ENCODE results near the gene LRRK1. TPM values are rescaled to one million over a fixed set of nuclear protein-coding genes. Genes with fewer than 3 reads are reported as not detected.
A peak's percentile ranks its signal among the peaks of the same experiment; 100 is the strongest.

The LRRK1 gene
- total RNA-seq, 1 experiment from 2014 or later = 7.6 TPM

GRCh38 chr15:101070024-101070423 is 150.9 kb downstream of the LRRK1 start:
- H3K27me3 Mint-ChIP-seq (ENCODE audit: low read depth) = peaks cover 20% of the 10 kb centered on the region
- CTCF ChIA-PET = interaction anchor here (1.0 to 6.5 kb wide), 19 partner anchors 9 to 219 kb away, joined by 3 to 53 read pairs (median 4); partner anchors contain the start of genes CHSY1 and LRRK1
- POLR2A ChIA-PET = interaction anchor here (0.6 to 1.4 kb wide), 3 partner anchors 44 to 182 kb away, joined by 3 to 4 read pairs (median 3); partner anchors contain the start of gene CHSY1
- ATAC-seq (no peak), DNase-seq (ENCODE audit: low spot score) (no peak)
- peak overlapping the region; percentile 99 for H3K27ac Mint-ChIP-seq
- peaks cover 62% of the 10 kb centered on the region for H3K4me1 Mint-ChIP-seq
- peaks cover 22% of the 10 kb centered on the region for H3K9me3 Mint-ChIP-seq
- peaks cover 39% of the 10 kb centered on the region for H3K36me3 Mint-ChIP-seq
- TF ChIP-seq MYBL2 (CRISPR knock-in tag; IDR thresholded peaks at IDR 0.05) (no peak), PRRX2 (CRISPR knock-in tag; IDR thresholded peaks at IDR 0.05) (no peak), EMX1 (CRISPR knock-in tag; IDR thresholded peaks at IDR 0.05) (no peak), ZNF121 (CRISPR knock-in tag; IDR thresholded peaks at IDR 0.05) (no peak), AR (CRISPR knock-in tag; IDR thresholded peaks at IDR 0.05) (no peak), SOX15 (CRISPR knock-in tag; IDR thresholded peaks at IDR 0.05) (no peak), TP53 (CRISPR knock-in tag; IDR thresholded peaks at IDR 0.05) (no peak), ESRRA (CRISPR knock-in tag; IDR thresholded peaks at IDR 0.05; ENCODE audit: borderline replicate concordance) (no peak), FOXP4 (CRISPR knock-in tag; IDR thresholded peaks at IDR 0.05) (no peak), NFE2L1 (CRISPR knock-in tag; IDR thresholded peaks at IDR 0.05) (no peak), FOXK1 (CRISPR knock-in tag; IDR thresholded peaks at IDR 0.05) (no peak), GRHL2 (CRISPR knock-in tag; IDR thresholded peaks at IDR 0.05; ENCODE audit: insufficient replicate concordance, severe bottlenecking) (no peak), CBFB (CRISPR knock-in tag; IDR thresholded peaks at IDR 0.05; ENCODE audit: low read depth) (no peak), ATF2 (CRISPR knock-in tag; IDR thresholded peaks at IDR 0.05; ENCODE audit: borderline replicate concordance, low read depth) (no peak), OVOL2 (CRISPR knock-in tag; IDR thresholded peaks at IDR 0.05; ENCODE audit: borderline replicate concordance) (no peak), SMAD4 (CRISPR knock-in tag; IDR thresholded peaks at IDR 0.05) (no peak)
- TF ChIP-seq, protein P1, sequence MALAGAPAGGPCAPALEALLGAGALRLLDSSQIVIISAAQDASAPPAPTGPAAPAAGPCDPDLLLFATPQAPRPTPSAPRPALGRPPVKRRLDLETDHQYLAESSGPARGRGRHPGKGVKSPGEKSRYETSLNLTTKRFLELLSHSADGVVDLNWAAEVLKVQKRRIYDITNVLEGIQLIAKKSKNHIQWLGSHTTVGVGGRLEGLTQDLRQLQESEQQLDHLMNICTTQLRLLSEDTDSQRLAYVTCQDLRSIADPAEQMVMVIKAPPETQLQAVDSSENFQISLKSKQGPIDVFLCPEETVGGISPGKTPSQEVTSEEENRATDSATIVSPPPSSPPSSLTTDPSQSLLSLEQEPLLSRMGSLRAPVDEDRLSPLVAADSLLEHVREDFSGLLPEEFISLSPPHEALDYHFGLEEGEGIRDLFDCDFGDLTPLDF (CRISPR knock-in tag; IDR thresholded peaks at IDR 0.05) = no peak
- TF ChIP-seq, protein P2, sequence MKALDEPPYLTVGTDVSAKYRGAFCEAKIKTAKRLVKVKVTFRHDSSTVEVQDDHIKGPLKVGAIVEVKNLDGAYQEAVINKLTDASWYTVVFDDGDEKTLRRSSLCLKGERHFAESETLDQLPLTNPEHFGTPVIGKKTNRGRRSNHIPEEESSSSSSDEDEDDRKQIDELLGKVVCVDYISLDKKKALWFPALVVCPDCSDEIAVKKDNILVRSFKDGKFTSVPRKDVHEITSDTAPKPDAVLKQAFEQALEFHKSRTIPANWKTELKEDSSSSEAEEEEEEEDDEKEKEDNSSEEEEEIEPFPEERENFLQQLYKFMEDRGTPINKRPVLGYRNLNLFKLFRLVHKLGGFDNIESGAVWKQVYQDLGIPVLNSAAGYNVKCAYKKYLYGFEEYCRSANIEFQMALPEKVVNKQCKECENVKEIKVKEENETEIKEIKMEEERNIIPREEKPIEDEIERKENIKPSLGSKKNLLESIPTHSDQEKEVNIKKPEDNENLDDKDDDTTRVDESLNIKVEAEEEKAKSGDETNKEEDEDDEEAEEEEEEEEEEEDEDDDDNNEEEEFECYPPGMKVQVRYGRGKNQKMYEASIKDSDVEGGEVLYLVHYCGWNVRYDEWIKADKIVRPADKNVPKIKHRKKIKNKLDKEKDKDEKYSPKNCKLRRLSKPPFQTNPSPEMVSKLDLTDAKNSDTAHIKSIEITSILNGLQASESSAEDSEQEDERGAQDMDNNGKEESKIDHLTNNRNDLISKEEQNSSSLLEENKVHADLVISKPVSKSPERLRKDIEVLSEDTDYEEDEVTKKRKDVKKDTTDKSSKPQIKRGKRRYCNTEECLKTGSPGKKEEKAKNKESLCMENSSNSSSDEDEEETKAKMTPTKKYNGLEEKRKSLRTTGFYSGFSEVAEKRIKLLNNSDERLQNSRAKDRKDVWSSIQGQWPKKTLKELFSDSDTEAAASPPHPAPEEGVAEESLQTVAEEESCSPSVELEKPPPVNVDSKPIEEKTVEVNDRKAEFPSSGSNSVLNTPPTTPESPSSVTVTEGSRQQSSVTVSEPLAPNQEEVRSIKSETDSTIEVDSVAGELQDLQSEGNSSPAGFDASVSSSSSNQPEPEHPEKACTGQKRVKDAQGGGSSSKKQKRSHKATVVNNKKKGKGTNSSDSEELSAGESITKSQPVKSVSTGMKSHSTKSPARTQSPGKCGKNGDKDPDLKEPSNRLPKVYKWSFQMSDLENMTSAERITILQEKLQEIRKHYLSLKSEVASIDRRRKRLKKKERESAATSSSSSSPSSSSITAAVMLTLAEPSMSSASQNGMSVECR (CRISPR knock-in tag; IDR thresholded peaks at IDR 0.05; ENCODE audit: borderline replicate concordance) = no peak
- TF ChIP-seq, protein P3, sequence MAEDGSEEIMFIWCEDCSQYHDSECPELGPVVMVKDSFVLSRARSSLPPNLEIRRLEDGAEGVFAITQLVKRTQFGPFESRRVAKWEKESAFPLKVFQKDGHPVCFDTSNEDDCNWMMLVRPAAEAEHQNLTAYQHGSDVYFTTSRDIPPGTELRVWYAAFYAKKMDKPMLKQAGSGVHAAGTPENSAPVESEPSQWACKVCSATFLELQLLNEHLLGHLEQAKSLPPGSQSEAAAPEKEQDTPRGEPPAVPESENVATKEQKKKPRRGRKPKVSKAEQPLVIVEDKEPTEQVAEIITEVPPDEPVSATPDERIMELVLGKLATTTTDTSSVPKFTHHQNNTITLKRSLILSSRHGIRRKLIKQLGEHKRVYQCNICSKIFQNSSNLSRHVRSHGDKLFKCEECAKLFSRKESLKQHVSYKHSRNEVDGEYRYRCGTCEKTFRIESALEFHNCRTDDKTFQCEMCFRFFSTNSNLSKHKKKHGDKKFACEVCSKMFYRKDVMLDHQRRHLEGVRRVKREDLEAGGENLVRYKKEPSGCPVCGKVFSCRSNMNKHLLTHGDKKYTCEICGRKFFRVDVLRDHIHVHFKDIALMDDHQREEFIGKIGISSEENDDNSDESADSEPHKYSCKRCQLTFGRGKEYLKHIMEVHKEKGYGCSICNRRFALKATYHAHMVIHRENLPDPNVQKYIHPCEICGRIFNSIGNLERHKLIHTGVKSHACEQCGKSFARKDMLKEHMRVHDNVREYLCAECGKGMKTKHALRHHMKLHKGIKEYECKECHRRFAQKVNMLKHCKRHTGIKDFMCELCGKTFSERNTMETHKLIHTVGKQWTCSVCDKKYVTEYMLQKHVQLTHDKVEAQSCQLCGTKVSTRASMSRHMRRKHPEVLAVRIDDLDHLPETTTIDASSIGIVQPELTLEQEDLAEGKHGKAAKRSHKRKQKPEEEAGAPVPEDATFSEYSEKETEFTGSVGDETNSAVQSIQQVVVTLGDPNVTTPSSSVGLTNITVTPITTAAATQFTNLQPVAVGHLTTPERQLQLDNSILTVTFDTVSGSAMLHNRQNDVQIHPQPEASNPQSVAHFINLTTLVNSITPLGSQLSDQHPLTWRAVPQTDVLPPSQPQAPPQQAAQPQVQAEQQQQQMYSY (CRISPR knock-in tag; IDR thresholded peaks at IDR 0.05) = no peak
- TF ChIP-seq, protein P4, sequence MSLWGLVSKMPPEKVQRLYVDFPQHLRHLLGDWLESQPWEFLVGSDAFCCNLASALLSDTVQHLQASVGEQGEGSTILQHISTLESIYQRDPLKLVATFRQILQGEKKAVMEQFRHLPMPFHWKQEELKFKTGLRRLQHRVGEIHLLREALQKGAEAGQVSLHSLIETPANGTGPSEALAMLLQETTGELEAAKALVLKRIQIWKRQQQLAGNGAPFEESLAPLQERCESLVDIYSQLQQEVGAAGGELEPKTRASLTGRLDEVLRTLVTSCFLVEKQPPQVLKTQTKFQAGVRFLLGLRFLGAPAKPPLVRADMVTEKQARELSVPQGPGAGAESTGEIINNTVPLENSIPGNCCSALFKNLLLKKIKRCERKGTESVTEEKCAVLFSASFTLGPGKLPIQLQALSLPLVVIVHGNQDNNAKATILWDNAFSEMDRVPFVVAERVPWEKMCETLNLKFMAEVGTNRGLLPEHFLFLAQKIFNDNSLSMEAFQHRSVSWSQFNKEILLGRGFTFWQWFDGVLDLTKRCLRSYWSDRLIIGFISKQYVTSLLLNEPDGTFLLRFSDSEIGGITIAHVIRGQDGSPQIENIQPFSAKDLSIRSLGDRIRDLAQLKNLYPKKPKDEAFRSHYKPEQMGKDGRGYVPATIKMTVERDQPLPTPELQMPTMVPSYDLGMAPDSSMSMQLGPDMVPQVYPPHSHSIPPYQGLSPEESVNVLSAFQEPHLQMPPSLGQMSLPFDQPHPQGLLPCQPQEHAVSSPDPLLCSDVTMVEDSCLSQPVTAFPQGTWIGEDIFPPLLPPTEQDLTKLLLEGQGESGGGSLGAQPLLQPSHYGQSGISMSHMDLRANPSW (CRISPR knock-in tag; conservative IDR thresholded peaks at IDR 0.05; ENCODE audit: low read depth) = no peak
- peak overlapping the region; percentile 14; the same call in 1 of the 2 replicates for H3K4me3 Mint-ChIP-seq

All from WTC11 (cell line).